Panc1 (cell line): Measurements from ENCODE around the gene ACYP2.

Experiments used
- CTCF ChIP-seq: fragments of 450-650 bp; IDR thresholded peaks from 2 replicates; pipeline ENCODE4 v1.5.1; 2017; ENCODE audit warnings: mild to moderate bottlenecking
- POLR2AphosphoS5 ChIP-seq: IDR thresholded peaks from 2 replicates; pipeline ENCODE4 v1.6.1; 2012; ENCODE audit warnings: mild to moderate bottlenecking, low read depth, low read length, moderate library complexity

DNA sequence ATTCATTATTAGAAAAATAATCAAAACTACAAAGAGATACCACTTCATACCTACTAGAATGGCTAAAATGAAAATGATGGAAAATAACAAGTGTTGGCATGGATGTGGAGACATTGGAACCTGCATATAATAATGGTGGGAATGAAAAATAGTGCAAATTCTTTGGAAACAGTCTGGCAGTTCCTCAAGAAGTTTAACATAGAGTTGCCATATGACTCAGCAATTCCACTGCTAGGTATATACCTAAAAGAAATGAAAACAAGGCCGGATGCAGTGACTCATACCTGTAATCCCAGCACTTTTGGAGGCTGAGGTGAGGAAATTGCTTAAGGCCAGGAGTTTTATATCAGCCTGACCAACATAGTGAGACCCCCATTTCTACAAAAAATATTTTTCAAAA lies 41.6 kb upstream of the ACYP2 start:
- TF ChIP-seq CTCF (no peak), POLR2AphosphoS5 (no peak)
